ENCODE data around the gene PPM1N.
A peak's percentile ranks its signal among the peaks of the same experiment; 100 is the strongest.

DNA sequence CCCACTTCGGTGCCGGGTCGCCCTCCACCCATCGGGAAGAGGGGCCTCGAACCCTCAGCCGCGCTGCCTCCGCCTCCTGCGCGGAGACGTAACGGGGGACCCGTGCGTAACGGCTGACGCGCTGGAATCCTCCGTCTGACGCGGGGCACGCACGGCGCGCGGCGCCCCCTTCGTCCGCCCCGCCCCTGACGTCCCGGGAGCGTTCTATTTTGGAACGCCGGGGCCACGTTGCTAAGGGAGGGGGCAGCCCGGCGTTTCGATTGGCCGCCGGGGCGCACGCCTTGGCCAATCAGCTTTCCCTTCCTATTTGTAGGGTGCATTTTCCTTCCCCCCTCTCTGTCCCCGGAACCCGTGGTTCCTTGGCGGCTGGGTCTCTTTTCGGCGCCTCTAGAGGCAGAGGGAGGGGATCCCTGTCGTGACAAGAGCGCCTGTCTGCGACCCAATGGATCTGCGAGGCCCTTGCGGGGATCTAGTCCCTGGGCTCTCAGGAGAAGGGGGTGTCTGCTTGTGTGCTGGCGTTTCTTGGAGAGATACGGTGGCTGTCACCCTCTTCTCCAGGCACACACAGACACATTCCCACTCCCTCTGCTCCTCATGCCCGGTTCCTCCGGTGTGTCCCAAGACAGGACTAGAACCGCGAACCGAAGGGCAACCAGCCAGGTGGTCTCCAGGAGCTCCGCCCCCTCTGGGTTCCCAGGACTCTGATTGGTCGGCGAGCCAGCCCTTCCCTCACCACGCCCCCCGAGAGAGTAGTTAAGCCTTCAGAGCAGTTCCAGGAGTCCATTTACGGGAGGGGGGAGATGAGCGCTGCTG lies 28.9 kb upstream of the PPM1N start:
- TF ChIP-seq CEBPB (IDR thresholded peaks at IDR 0.05; ENCODE audit: low read depth, low read length) (no peak), NFE2L2 (IDR thresholded peaks at IDR 0.05; ENCODE audit: low read depth, low read length) (no peak; the same call in 1 of the 2 replicates), POLR2A (IDR thresholded peaks at IDR 0.05; ENCODE audit: low read depth, low read length) (no peak), RAD21 (IDR thresholded peaks at IDR 0.05; ENCODE audit: low read length) (no peak), SMC3 (IDR thresholded peaks at IDR 0.05; ENCODE audit: low read depth, low read length) (no peak), RCOR1 (IDR thresholded peaks at IDR 0.05; ENCODE audit: insufficient replicate concordance, low read length) (no peak), BHLHE40 (IDR thresholded peaks at IDR 0.05; ENCODE audit: low read depth, low read length) (no peak), FOS (IDR thresholded peaks at IDR 0.05; ENCODE audit: low read depth, low read length) (0 out of 2 replicates have a peak, but pooled peaks have one; percentile 2), MXI1 (IDR thresholded peaks at IDR 0.05; ENCODE audit: borderline replicate concordance, low read depth, low read length) (no peak), RFX5 (IDR thresholded peaks at IDR 0.05; ENCODE audit: low read depth, low read length) (no peak), MAFK (IDR thresholded peaks at IDR 0.05; ENCODE audit: low read depth, low read length) (no peak), MAZ (IDR thresholded peaks at IDR 0.05; ENCODE audit: borderline replicate concordance, low read depth, low read length) (no peak)
- TF ChIP-seq, protein P1, sequence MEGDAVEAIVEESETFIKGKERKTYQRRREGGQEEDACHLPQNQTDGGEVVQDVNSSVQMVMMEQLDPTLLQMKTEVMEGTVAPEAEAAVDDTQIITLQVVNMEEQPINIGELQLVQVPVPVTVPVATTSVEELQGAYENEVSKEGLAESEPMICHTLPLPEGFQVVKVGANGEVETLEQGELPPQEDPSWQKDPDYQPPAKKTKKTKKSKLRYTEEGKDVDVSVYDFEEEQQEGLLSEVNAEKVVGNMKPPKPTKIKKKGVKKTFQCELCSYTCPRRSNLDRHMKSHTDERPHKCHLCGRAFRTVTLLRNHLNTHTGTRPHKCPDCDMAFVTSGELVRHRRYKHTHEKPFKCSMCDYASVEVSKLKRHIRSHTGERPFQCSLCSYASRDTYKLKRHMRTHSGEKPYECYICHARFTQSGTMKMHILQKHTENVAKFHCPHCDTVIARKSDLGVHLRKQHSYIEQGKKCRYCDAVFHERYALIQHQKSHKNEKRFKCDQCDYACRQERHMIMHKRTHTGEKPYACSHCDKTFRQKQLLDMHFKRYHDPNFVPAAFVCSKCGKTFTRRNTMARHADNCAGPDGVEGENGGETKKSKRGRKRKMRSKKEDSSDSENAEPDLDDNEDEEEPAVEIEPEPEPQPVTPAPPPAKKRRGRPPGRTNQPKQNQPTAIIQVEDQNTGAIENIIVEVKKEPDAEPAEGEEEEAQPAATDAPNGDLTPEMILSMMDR (conservative IDR thresholded peaks at IDR 0.05; ENCODE audit: low read depth, low read length) = no peak
- TF ChIP-seq, protein P2, sequence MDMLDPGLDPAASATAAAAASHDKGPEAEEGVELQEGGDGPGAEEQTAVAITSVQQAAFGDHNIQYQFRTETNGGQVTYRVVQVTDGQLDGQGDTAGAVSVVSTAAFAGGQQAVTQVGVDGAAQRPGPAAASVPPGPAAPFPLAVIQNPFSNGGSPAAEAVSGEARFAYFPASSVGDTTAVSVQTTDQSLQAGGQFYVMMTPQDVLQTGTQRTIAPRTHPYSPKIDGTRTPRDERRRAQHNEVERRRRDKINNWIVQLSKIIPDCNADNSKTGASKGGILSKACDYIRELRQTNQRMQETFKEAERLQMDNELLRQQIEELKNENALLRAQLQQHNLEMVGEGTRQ (IDR thresholded peaks at IDR 0.05; ENCODE audit: low read depth, low read length) = peak; percentile 3; the same call in 1 of the 2 replicates
